ENCODE measurements around the gene ATPAF1.

DNA sequence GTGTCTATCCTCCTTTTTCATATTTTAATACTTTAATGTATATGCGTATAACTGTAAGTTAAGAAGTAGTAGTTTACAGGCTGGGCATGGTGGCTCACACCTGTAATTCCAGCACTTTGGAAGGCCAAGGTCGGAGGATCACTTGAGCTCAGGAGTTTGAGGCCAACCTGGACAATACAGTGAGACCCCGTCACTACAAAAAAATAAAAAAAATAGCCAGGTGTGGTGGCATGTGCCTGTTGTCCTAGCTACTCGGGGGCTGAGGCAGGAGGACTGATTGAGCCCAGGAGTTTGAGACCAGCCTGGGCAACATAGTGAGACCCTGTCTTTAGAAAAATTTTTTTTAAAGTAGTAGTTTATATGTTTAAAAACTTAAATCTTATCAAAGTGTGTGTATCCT lies 22.3 kb downstream of the ATPAF1 start:
- no peak for TF ChIP-seq LEF1 (IDR thresholded peaks at IDR 0.05; ENCODE audit: borderline replicate concordance)
- no peak for TF ChIP-seq CTBP1 (IDR thresholded peaks at IDR 0.05; ENCODE audit: borderline replicate concordance)
- TF ChIP-seq SP1 (IDR thresholded peaks at IDR 0.05) = no peak
- TF ChIP-seq FOXM1 (IDR thresholded peaks at IDR 0.05; ENCODE audit: borderline replicate concordance) = no peak
- no peak for TF ChIP-seq FOXA1 (IDR thresholded peaks at IDR 0.05)
- no peak for TF ChIP-seq HDGF (IDR thresholded peaks at IDR 0.05; ENCODE audit: borderline replicate concordance)
- TF ChIP-seq ELF4 (IDR thresholded peaks at IDR 0.05) = no peak
- no peak for TF ChIP-seq SUZ12 (IDR thresholded peaks at IDR 0.05)
- no peak for TF ChIP-seq BHLHE40 (IDR thresholded peaks at IDR 0.05; ENCODE audit: borderline replicate concordance)

All from HEK293T (cell line).